Liver (tissue), 9 donors: Measurements from ENCODE around the gene SLC25A42. TPM values are rescaled to one million over a fixed set of nuclear protein-coding genes. Genes with fewer than 3 reads are reported as not detected.

Source experiments
- DNase-seq: peaks from one replicate; pipeline ENCODE4 v3.0.0-alpha.2; 2017; ENCODE audit warnings: low spot score
- H3K27ac ChIP-seq, 2 donors: one replicate each; pipeline ENCODE4 v1.7.0; 2013; ENCODE audit warnings: inconsistent platforms in 2 of 2, low read length in 2 of 2, control low read depth in 1 of 2, low read depth in 1 of 2, mild to moderate bottlenecking in 1 of 2
- H3K27me3 ChIP-seq, 4 donors: one replicate each; pipeline versions ENCODE4 v1.6.1 to v1.7.0; 2013; ENCODE audit warnings: low read length in 3 of 4, inconsistent platforms in 1 of 4, mild to moderate bottlenecking in 1 of 4, moderate library complexity in 1 of 4; ENCODE audit not compliant: control insufficient read depth in 4 of 4, insufficient read depth in 4 of 4
- H3K36me3 ChIP-seq, 4 donors: one replicate each; pipeline versions ENCODE4 v1.6.1 to v1.7.0; 2013; ENCODE audit warnings: low read length in 3 of 4, mild to moderate bottlenecking in 3 of 4, low read depth in 1 of 4, moderate library complexity in 1 of 4; ENCODE audit not compliant: control insufficient read depth in 4 of 4, insufficient read depth in 3 of 4
- H3K4me1 ChIP-seq, 4 donors: one replicate each; pipeline versions ENCODE4 v1.6.1 to v1.7.0; 2013; ENCODE audit warnings: low read length in 3 of 4, mild to moderate bottlenecking in 3 of 4, moderate library complexity in 1 of 4; ENCODE audit not compliant: control insufficient read depth in 4 of 4, insufficient read depth in 4 of 4
- H3K4me3 ChIP-seq, 3 donors: one replicate each; pipeline versions ENCODE4 v1.6.1 to v1.7.0; 2013; ENCODE audit warnings: low read length in 3 of 3, control low read depth in 1 of 3, low read depth in 1 of 3, mild to moderate bottlenecking in 1 of 3
- H3K9ac ChIP-seq, 2 donors: one replicate each; pipeline ENCODE4 v1.7.0; 2013; ENCODE audit warnings: low read length in 2 of 2, mild to moderate bottlenecking in 2 of 2, moderate library complexity in 2 of 2, control low read depth in 1 of 2, low read depth in 1 of 2
- H3K9me3 ChIP-seq, 4 donors: one replicate each; pipeline versions ENCODE4 v1.6.1 to v1.7.0; 2013; ENCODE audit warnings: low read length in 3 of 4; ENCODE audit not compliant: control insufficient read depth in 4 of 4
- FOXA2 ChIP-seq: IDR thresholded peaks from 2 replicates; pipeline ENCODE4 v1.6.1; 2016; ENCODE audit warnings: antibody characterized with exemption
- GABPA ChIP-seq, 2 donors: IDR thresholded peaks in 1 of 2; conservative IDR thresholded peaks in 1 of 2; 2 replicates each; pipeline ENCODE4 v1.6.1; 2016; ENCODE audit warnings: antibody characterized with exemption in 2 of 2, mild to moderate bottlenecking in 1 of 2, moderate library complexity in 1 of 2
- HNF4A ChIP-seq, 2 donors: conservative IDR thresholded peaks; 2 replicates each; pipeline ENCODE4 v1.6.1; 2016; ENCODE audit warnings: antibody characterized with exemption in 2 of 2, mild to moderate bottlenecking in 2 of 2
- HNF4G ChIP-seq: IDR thresholded peaks from 2 replicates; pipeline ENCODE4 v1.6.1; 2016; ENCODE audit warnings: antibody characterized with exemption
- RXRA ChIP-seq, 2 donors: IDR thresholded peaks; 2 replicates each; pipeline ENCODE4 v1.6.1; 2017 to 2018; ENCODE audit warnings: antibody characterized with exemption in 2 of 2, mild to moderate bottlenecking in 1 of 2
- SP1 ChIP-seq: IDR thresholded peaks from 2 replicates; pipeline ENCODE4 v1.6.1; 2018; ENCODE audit warnings: antibody characterized with exemption, mild to moderate bottlenecking
- WGBS: extraction: QIAGEN DNeasy Blood & Tissue Kit; methylation state at CpG from one replicate; pipeline ENCODE4 v1.1.7; 2013; 5-methylcytosine and 5-hydroxymethylcytosine counted together
- polyA plus RNA-seq, 2 donors: library from polyadenylated mRNA; stranded (reverse) in 1 of 2; unstranded in 1 of 2; fragments of 200-250 nt in 1 of 2; fragments of >200 nt in 1 of 2; fragmentation: Nextera tagmentation in 1 of 2; extraction: Ambion mirVana in 1 of 2; gene quantifications; one replicate each; pipeline versions ENCODE4 v1.2.1 to v1.2.3, GENCODE V29; 2013 to 2015
- total RNA-seq, 2 donors: library from RNA; depleted of rRNA; stranded (reverse); fragments of >200 nt; gene quantifications; one replicate each; pipeline ENCODE4 v1.2.3, GENCODE V29; 2014
- TF ChIP-seq, protein P1 (sequence below): IDR thresholded peaks from 2 replicates; pipeline ENCODE4 v1.6.1; 2016; ENCODE audit warnings: antibody characterized with exemption, mild to moderate bottlenecking
- TF ChIP-seq, protein P2 (sequence below): fragments of 150-350 bp; IDR thresholded peaks from 2 replicates; pipeline ENCODE4 v1.5.1; 2017; ENCODE audit warnings: improper control_type of control experiment, low read depth, low read length; ENCODE audit not compliant: missing input control
- TF ChIP-seq, protein P3 (sequence below): IDR thresholded peaks from 2 replicates; pipeline ENCODE4 v1.6.1; 2016; ENCODE audit warnings: antibody characterized with exemption
- TF ChIP-seq, protein P4 (sequence below): IDR thresholded peaks from 2 replicates; pipeline ENCODE4 v1.6.1; 2016; ENCODE audit warnings: antibody characterized with exemption
- donor health status: healthy.
- donor health status: healthy.
- donor health status: healthy.
- donor health status: healthy.
- donor health status: healthy.

The SLC25A42 gene
- total and polyA plus RNA-seq, 4 donors: 24.7 to 89.6 (median 60.2) TPM

DNA sequence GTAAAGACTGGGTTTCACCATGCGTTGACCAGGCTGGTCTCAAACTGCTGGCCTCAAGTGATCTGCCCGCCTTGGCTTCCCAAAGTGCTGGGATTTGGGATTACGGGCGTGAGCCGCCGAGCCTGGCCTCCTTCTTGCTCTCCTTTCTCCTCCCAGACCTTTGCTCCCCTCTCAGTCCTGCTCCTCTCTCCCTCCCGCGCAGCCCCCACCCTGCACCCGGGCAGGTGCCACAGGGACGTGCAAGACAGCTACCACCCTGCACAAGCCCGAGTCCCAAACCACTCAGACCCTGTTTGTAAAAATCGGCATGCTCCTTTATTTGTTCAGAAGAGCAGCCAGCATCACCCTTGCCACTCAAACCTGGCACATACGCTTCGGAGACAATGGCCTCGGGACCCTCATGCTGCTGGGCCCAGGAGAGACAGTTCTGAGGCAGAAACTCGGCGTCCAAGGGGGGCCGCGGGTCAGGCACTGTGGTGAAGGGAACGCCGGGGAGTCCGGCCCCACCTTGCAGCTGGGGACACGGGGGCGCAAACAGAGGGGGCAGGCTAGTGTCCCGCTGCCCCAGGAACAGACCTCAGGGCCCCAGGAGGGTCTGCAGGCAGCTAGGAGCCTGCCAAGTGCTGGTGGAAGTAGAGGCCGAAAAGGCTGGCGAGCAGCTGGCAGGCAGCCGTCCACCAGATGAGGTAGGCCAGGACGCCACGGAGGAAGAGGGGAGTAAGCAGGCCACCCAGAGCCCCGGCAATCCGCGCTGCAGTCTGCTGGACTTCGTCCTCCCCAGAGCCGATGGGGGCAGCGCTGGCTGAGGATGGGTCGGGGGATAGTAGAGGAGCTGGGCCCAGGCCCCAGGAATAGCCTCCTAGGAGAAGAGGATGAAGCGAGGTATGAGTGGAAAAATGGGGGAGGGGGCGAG is 55.8 kb downstream of the SLC25A42 start (continued):
- TF ChIP-seq, protein P1, sequence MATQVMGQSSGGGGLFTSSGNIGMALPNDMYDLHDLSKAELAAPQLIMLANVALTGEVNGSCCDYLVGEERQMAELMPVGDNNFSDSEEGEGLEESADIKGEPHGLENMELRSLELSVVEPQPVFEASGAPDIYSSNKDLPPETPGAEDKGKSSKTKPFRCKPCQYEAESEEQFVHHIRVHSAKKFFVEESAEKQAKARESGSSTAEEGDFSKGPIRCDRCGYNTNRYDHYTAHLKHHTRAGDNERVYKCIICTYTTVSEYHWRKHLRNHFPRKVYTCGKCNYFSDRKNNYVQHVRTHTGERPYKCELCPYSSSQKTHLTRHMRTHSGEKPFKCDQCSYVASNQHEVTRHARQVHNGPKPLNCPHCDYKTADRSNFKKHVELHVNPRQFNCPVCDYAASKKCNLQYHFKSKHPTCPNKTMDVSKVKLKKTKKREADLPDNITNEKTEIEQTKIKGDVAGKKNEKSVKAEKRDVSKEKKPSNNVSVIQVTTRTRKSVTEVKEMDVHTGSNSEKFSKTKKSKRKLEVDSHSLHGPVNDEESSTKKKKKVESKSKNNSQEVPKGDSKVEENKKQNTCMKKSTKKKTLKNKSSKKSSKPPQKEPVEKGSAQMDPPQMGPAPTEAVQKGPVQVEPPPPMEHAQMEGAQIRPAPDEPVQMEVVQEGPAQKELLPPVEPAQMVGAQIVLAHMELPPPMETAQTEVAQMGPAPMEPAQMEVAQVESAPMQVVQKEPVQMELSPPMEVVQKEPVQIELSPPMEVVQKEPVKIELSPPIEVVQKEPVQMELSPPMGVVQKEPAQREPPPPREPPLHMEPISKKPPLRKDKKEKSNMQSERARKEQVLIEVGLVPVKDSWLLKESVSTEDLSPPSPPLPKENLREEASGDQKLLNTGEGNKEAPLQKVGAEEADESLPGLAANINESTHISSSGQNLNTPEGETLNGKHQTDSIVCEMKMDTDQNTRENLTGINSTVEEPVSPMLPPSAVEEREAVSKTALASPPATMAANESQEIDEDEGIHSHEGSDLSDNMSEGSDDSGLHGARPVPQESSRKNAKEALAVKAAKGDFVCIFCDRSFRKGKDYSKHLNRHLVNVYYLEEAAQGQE: no peak
- TF ChIP-seq RXRA (IDR thresholded peaks at IDR 0.05) (no peak), FOXA2 (no peak)

DNA sequence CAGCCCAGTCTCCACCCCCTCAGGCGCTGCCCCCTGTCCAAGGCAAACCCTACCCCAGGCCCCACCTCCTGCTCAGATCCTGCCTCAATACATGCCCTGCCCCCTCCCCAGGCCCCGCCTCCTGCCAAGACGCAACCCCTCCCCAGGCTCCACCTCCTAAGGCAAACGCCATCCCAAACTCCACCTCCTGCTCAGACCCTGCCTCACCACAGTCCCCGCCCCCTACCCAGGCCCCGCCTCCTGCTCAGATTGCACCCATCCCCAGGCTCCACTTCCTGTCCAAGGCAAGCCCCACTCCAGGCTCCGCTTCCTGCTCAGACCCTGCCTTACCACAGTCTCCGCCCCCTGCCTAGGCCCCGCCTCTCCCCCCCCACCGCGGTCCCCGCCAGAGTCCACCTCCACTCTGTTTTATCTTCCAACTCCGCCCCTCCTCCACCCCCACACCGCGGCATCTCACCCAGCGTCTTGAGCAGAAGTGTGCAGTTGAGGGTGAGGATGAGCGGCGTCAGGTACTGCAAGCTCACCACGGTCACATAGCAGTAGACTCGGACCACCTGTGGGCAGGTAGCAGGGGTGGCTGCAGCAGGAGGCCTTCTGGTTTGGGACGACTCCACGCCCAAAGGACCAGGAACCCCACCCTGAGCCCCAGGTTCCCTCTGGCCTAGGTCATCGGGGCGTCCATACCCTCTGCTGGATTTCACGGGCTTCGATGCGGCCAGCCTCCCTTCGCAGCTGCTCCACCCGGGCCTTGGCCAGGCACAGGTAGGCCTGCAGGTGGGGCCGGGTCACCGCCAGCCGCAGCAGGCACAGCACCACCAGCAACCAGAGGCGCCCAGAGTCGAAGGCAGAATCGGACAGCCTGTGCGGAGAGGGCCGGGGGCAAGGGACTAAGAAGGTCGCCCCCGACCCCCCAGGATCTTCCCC is 56.8 kb downstream of the SLC25A42 start:
- Histone ChIP-seq H3K9ac (no peak overlapping the region), H3K4me1 (peaks cover 0 to 3% (median 0%) of the 10 kb centered on the region in 4 donors), H3K27ac (no peak overlapping the region), H3K27me3 (no peaks in the 10 kb centered on the region), H3K9me3 (no peaks in the 10 kb centered on the region), H3K36me3 (peaks cover 0 to 17% (median 2%) of the 10 kb centered on the region in 4 donors), H3K4me3 (no peak overlapping the region)
- TF ChIP-seq RXRA (IDR thresholded peaks at IDR 0.05): peak in 1 of 2 donors; percentile 37
- peak in 1 of 2 donors; percentile 43 for TF ChIP-seq HNF4A (conservative IDR thresholded peaks at IDR 0.05)
- TF ChIP-seq, protein P2, sequence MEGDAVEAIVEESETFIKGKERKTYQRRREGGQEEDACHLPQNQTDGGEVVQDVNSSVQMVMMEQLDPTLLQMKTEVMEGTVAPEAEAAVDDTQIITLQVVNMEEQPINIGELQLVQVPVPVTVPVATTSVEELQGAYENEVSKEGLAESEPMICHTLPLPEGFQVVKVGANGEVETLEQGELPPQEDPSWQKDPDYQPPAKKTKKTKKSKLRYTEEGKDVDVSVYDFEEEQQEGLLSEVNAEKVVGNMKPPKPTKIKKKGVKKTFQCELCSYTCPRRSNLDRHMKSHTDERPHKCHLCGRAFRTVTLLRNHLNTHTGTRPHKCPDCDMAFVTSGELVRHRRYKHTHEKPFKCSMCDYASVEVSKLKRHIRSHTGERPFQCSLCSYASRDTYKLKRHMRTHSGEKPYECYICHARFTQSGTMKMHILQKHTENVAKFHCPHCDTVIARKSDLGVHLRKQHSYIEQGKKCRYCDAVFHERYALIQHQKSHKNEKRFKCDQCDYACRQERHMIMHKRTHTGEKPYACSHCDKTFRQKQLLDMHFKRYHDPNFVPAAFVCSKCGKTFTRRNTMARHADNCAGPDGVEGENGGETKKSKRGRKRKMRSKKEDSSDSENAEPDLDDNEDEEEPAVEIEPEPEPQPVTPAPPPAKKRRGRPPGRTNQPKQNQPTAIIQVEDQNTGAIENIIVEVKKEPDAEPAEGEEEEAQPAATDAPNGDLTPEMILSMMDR: no peak
- TF ChIP-seq, protein P3, sequence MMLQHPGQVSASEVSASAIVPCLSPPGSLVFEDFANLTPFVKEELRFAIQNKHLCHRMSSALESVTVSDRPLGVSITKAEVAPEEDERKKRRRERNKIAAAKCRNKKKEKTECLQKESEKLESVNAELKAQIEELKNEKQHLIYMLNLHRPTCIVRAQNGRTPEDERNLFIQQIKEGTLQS: no peak
- no peak for TF ChIP-seq HNF4G
- TF ChIP-seq, protein P1: no peak
- TF ChIP-seq, protein P4, sequence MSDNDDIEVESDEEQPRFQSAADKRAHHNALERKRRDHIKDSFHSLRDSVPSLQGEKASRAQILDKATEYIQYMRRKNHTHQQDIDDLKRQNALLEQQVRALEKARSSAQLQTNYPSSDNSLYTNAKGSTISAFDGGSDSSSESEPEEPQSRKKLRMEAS: no peak
- TF ChIP-seq SP1: peak; percentile 65
- TF ChIP-seq GABPA (IDR thresholded peaks at IDR 0.05 in 1 of 2, conservative IDR thresholded peaks at IDR 0.05 in 1 of 2): peak in 1 of 2 donors; percentile 48
- 71% methylated on average over 39 of the region's 39 CpGs for WGBS
- peak; percentile 91 for DNase-seq
